ENCODE data around the gene PCBP3.

DNA sequence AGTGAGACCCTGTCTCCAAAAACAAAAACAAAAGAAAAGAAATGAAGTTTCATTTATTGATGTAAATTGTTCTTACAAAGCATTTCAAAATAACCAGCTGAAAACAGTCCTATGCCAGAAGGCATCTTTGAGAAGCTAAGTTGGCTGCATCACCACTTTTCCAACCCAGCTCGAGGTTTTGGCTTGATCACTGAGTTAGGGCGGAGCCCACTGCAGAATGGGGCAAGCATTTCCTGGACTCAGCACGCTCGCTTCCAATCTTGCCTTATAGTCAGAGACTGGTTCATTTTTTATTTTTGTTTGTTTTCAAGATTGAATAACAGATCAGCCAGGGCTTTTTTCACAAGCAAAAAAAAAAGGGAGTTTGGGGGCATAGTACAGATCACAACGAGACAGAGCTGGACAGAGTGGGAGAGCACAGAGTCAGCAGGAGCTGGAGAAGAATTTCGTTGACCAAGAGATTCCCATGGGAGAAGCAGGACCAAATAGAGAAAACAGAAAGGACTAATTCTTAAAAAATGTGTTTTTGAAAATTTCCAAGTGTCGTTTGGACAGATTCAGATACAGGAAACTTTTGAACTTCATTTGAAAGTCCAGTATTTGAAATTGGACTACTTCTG lies 314.6 kb downstream of the PCBP3 start:
- TF ChIP-seq, protein P1, sequence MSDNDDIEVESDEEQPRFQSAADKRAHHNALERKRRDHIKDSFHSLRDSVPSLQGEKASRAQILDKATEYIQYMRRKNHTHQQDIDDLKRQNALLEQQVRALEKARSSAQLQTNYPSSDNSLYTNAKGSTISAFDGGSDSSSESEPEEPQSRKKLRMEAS (IDR thresholded peaks at IDR 0.05): no peak
- TF ChIP-seq EGR1 (IDR thresholded peaks at IDR 0.05; ENCODE audit: low read depth in 2 of 2) (no peak), NR2F2 (IDR thresholded peaks at IDR 0.05) (no peak), TAF1 (conservative IDR thresholded peaks at IDR 0.05) (no peak), YY1 (IDR thresholded peaks at IDR 0.05) (no peak), JUND (IDR thresholded peaks at IDR 0.05) (no peak), FOXA1 (IDR thresholded peaks at IDR 0.05) (no peak)
- TF ChIP-seq, protein P2, sequence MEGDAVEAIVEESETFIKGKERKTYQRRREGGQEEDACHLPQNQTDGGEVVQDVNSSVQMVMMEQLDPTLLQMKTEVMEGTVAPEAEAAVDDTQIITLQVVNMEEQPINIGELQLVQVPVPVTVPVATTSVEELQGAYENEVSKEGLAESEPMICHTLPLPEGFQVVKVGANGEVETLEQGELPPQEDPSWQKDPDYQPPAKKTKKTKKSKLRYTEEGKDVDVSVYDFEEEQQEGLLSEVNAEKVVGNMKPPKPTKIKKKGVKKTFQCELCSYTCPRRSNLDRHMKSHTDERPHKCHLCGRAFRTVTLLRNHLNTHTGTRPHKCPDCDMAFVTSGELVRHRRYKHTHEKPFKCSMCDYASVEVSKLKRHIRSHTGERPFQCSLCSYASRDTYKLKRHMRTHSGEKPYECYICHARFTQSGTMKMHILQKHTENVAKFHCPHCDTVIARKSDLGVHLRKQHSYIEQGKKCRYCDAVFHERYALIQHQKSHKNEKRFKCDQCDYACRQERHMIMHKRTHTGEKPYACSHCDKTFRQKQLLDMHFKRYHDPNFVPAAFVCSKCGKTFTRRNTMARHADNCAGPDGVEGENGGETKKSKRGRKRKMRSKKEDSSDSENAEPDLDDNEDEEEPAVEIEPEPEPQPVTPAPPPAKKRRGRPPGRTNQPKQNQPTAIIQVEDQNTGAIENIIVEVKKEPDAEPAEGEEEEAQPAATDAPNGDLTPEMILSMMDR (IDR thresholded peaks at IDR 0.05; ENCODE audit: low read depth, low read length, missing input control): no peak
- TF ChIP-seq, protein P3, sequence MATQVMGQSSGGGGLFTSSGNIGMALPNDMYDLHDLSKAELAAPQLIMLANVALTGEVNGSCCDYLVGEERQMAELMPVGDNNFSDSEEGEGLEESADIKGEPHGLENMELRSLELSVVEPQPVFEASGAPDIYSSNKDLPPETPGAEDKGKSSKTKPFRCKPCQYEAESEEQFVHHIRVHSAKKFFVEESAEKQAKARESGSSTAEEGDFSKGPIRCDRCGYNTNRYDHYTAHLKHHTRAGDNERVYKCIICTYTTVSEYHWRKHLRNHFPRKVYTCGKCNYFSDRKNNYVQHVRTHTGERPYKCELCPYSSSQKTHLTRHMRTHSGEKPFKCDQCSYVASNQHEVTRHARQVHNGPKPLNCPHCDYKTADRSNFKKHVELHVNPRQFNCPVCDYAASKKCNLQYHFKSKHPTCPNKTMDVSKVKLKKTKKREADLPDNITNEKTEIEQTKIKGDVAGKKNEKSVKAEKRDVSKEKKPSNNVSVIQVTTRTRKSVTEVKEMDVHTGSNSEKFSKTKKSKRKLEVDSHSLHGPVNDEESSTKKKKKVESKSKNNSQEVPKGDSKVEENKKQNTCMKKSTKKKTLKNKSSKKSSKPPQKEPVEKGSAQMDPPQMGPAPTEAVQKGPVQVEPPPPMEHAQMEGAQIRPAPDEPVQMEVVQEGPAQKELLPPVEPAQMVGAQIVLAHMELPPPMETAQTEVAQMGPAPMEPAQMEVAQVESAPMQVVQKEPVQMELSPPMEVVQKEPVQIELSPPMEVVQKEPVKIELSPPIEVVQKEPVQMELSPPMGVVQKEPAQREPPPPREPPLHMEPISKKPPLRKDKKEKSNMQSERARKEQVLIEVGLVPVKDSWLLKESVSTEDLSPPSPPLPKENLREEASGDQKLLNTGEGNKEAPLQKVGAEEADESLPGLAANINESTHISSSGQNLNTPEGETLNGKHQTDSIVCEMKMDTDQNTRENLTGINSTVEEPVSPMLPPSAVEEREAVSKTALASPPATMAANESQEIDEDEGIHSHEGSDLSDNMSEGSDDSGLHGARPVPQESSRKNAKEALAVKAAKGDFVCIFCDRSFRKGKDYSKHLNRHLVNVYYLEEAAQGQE (IDR thresholded peaks at IDR 0.05): no peak
- TF ChIP-seq, protein P4, sequence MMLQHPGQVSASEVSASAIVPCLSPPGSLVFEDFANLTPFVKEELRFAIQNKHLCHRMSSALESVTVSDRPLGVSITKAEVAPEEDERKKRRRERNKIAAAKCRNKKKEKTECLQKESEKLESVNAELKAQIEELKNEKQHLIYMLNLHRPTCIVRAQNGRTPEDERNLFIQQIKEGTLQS (IDR thresholded peaks at IDR 0.05): no peak
